Activated T-cell treated with anti-CD3 and anti-CD28 coated beads, Interleukin-2, amount 50 U/mL, for 4 hours (primary cell): ENCODE measurements around the gene KCNK15. TPM values are rescaled to one million over a fixed set of nuclear protein-coding genes. Genes with fewer than 3 reads are reported as not detected.
A peak's percentile ranks its signal among the peaks of the same experiment; 100 is the strongest.

Experiments used
- ATAC-seq, 2 donors: fragments of 200-7000 bp; cut with Tn5 transposase; one replicate each; pipeline ENCODE4 v1.10.0; 2021
- DNase-seq: peaks from one replicate; pipeline ENCODE4 v3.0.0-alpha.2; 2020
- H3K27me3 Mint-ChIP-seq: one replicate; pipeline ENCODE4 v1.8.0; 2021; ENCODE audit warnings: low read depth, mixed read lengths
- H3K36me3 Mint-ChIP-seq: one replicate; pipeline ENCODE4 v1.8.0; 2022; ENCODE audit warnings: mixed read lengths; ENCODE audit not compliant: insufficient read depth
- H3K4me1 Mint-ChIP-seq: one replicate; pipeline ENCODE4 v1.8.0; 2021; ENCODE audit warnings: low read depth, mixed read lengths
- H3K4me3 Mint-ChIP-seq: one replicate; pipeline ENCODE4 v1.8.0; 2021; ENCODE audit warnings: mild to moderate bottlenecking, moderate library complexity, mixed read lengths
- H3K9me3 Mint-ChIP-seq: one replicate; pipeline ENCODE4 v1.8.0; 2021; ENCODE audit warnings: mixed read lengths
- total RNA-seq, 3 donors: library from RNA; stranded (reverse); gene quantifications; one replicate each; pipeline ENCODE4 v1.2.1, GENCODE V29; 2021

Gene KCNK15
- total RNA-seq, 3 donors from 2014 or later: 0.96 to 1.6 (median 1.1) TPM

DNA sequence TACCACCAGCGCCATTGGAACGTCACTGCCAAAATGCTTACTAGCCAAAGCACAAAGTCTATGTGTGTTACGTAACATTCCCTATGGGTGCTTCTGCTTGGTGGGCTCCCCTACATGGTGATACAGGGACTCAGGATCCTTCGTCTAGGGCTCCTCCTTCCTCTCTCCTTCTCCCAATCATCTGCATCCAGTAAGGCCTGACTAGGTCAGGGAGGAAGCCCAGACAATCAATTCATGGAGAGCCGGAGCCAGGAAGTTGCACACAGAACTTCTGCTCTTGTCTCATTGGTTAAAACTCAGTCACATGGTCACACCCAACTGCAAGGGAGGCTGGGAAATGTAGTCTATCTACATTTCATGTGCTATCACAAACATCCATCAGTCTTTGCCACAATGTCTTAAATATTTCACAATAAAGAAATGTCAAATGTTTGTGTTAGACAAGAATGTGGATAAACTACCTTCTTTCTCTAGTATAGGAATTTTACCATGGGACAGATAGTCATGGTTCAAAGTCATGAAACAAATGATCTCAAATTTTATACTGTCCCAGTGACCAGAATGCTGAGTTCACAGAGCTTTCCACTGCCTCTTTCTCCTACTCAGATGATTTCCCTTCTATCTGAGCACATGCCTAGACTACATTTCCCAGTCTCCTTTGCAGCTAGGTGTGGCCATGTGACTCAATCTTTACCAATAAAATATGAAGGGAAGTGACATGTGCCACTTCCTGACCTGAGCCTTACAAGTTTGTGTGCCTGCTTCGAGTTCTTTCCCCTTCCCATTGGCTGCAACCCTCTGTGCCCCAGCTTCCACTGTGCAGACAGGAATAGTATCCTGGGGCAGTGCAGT is 9.3 kb upstream of the KCNK15 start:
- Mint-ChIP-seq H3K27me3 (no peaks in the 10 kb centered on the region), H3K4me3 (peak overlapping the region; percentile 41), H3K9me3 (peaks cover 3% of the 10 kb centered on the region), H3K36me3 (no peaks in the 10 kb centered on the region), H3K4me1 (peaks cover 20% of the 10 kb centered on the region)
- ATAC-seq (peak; percentile 64 to 68), DNase-seq (no peak)

DNA sequence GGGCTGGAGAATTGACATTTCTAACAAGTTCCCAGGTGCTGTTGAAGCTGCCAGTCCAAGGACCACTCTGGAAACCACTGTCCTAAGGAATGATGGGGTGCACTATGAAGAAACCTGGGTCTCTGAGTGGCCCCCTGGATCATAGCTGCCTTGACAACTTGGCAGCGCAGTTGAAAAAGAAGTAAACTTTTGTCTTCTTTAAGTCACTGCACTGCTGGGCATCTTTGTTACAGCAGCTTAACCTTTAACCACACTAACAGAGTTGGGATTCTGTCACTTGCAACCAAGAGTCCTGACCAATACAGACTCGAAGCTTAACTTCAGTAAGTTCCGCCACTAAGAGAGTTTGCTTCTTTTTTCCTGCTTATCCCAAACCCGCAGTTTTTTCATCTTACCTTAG is 8.5 kb upstream of the KCNK15 start:
- Mint-ChIP-seq H3K36me3 (no peaks in the 10 kb centered on the region), H3K4me1 (peaks cover 20% of the 10 kb centered on the region), H3K9me3 (peaks cover 3% of the 10 kb centered on the region), H3K4me3 (no peak overlapping the region), H3K27me3 (no peaks in the 10 kb centered on the region)
- DNase-seq (no peak), ATAC-seq (no peak)

GRCh38 chr20:44738813-44739477 is 6.7 kb upstream of the KCNK15 start:
- Mint-ChIP-seq H3K4me3 (no peak overlapping the region), H3K9me3 (peaks cover 3% of the 10 kb centered on the region), H3K27me3 (peaks cover 3% of the 10 kb centered on the region), H3K36me3 (no peaks in the 10 kb centered on the region), H3K4me1 (peaks cover 14% of the 10 kb centered on the region)
- ATAC-seq (peak; percentile 56 to 66), DNase-seq (no peak)

DNA sequence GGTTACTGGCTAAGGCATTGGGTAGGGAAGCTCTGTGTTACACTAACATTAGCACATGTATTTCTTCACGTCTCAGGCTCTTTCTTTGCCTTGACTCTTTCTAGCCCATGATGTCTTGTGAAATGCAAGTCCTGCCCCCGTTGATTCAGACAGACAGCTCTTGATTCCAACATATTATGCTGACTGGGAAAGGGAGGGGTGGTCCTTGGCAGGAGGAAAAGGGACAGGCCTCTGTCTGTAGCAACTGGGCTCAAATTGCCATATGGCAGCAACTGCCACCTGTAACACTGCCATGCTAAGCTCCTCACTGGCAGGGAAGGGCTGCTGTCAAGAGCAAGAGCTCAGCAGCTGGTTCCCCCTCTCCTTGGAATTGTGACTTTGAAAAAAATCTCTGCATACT is 5.7 kb upstream of the KCNK15 start:
- Mint-ChIP-seq H3K36me3 (no peaks in the 10 kb centered on the region), H3K4me3 (no peak overlapping the region), H3K4me1 (peaks cover 17% of the 10 kb centered on the region), H3K9me3 (peaks cover 3% of the 10 kb centered on the region), H3K27me3 (peaks cover 9% of the 10 kb centered on the region)
- no peak for DNase-seq
- no peak for ATAC-seq

DNA sequence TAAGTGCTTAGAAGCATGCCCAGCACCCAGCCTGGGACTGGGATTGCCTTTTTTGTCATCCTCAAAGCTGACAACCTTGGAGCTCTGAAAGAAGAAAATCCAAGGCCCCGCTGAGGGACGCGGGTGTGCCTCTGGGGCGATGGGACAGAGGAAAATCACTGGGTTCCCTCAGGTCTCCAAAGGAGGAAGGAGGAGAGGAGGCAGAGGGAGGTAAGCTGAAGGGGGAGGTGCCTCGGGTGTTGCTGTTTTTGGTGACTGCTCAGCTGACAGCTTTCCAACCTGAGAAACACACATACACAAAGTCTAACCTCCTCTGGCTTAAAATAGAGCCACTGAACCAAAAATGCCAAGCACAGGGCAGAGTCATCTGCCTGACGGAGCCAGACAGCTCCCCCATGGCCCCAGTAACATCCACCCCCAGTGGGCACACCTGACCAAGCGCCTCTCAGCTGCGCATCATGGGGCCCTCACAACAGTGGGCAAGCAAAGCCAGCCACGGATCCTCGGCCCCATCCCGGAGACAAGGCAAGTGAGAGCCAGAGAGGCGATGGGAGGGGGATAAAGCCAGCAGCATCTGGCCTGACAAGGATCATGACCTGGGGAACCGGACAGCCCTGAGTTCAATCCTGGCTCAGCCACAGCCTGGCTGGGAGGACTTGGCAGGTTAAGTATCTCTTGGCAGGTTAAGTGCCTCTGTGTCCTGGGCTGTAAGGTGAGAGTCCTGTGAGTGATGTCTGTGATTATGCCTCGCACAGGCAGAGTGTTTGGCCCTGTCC is 3.2 kb upstream of the KCNK15 start:
- Mint-ChIP-seq H3K4me3 (no peak overlapping the region), H3K9me3 (no peaks in the 10 kb centered on the region), H3K27me3 (peaks cover 20% of the 10 kb centered on the region), H3K36me3 (no peaks in the 10 kb centered on the region), H3K4me1 (peaks cover 16% of the 10 kb centered on the region)
- ATAC-seq: no peak
- no peak for DNase-seq

- no peak for ATAC-seq
- H3K27me3 Mint-ChIP-seq: peaks cover 20% of the 10 kb centered on the region
- no peaks in the 10 kb centered on the region for H3K9me3 Mint-ChIP-seq
- peaks cover 19% of the 10 kb centered on the region for H3K4me1 Mint-ChIP-seq
- H3K36me3 Mint-ChIP-seq: no peaks in the 10 kb centered on the region
- no peak for DNase-seq
- H3K4me3 Mint-ChIP-seq: no peak overlapping the region
These were observed 2.5 kb upstream of the KCNK15 start for GRCh38 chr20:44743080-44743701.

GRCh38 chr20:44743916-44744655 is 1.6 kb upstream of the KCNK15 start:
- ATAC-seq (no peak), DNase-seq (no peak)
- Mint-ChIP-seq H3K36me3 (no peaks in the 10 kb centered on the region), H3K9me3 (no peaks in the 10 kb centered on the region), H3K27me3 (peaks cover 27% of the 10 kb centered on the region), H3K4me1 (peaks cover 16% of the 10 kb centered on the region), H3K4me3 (peak overlapping the region; percentile 48)

GRCh38 chr20:44745122-44745597 is 505 bp upstream of the KCNK15 start:
- Mint-ChIP-seq H3K4me3 (peak overlapping the region; percentile 67), H3K9me3 (no peaks in the 10 kb centered on the region), H3K27me3 (peaks cover 33% of the 10 kb centered on the region), H3K36me3 (no peaks in the 10 kb centered on the region), H3K4me1 (peaks cover 16% of the 10 kb centered on the region)
- ATAC-seq (no peak), DNase-seq (no peak)

DNA sequence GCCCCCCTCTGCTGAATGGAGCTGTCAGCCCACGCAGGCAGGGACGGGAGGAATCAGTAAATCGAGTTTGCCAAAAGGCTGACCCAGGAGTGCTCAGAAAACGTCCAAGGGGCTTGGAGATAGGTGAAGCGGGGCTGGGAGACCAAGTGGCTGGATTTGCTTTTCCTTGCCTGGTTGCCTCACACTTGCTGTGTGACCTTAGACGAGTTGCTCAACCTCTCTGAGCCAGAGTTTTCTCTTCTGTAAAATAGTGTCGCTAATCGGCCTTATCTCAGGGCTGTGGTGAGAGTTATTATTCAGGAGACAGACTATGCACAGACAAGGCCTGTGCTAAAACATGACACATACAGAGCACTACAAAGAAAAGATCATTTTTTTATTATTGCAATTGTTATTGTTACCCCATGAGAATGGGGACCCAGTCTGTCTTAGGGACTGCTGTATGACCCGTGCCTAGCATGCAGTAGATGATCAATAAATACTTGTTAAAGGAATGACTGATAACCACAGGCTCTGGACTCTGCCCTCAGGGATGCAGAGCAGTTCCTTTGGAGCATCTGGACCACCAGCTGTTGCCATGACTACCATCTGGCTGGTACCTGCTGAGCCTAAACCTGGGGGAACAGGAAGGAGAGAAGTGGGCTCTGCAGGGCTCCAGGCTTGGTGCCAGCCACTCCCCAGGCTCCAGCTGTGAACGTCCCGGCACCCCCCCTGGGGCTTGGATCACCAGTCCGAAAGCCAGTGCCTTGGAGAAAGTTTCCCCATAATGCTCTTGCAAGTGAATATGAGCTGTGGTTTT is 901 bp downstream of the KCNK15 start:
- Mint-ChIP-seq H3K9me3 (no peaks in the 10 kb centered on the region), H3K4me3 (peak overlapping the region; percentile 80), H3K4me1 (peaks cover 16% of the 10 kb centered on the region), H3K27me3 (peaks cover 37% of the 10 kb centered on the region), H3K36me3 (no peaks in the 10 kb centered on the region)
- DNase-seq: no peak
- no peak for ATAC-seq

DNA sequence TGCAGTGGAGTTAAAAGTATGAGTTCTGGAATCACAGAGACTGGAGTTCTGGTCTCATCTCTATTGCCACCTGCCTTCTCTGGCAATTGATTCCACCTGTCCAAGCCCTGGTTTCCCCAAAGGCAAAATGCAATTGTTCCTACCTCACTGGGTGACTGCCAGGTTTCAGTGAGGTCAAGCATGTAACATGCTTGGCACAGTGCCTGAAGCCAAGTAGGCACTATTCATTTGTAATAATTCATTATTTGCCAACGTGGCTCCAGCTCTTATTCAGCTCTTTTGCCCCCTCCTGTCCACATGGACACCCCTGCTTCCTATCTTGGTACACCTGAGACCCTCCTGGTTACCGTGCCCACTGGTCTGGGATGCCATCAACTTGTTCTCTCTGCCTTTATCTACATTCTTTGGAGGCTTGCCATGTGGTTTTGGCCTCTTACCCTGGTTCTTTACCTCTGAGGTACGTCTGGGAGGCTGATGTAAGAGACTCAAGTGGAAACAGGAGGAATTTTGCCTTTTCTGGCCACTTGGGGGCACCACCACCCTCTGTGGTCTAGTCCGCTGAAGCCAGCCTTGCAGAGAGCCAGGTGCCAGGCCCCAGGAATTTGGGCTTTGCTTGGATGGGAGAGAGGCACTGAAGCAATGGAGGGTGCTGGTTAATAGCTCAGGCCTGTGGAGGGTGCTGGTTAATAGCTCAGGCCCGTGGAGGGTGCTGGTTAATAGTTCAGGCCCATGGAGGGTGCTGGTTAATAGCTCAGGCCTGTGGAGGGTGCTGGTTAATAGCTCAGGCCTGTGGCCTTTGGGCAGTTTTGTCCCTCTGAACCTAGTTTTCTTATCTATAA is 1.7 kb downstream of the KCNK15 start:
- peaks cover 16% of the 10 kb centered on the region for H3K4me1 Mint-ChIP-seq
- peak overlapping the region; percentile 80 for H3K4me3 Mint-ChIP-seq
- peaks cover 38% of the 10 kb centered on the region for H3K27me3 Mint-ChIP-seq

GRCh38 chr20:44748005-44748370 is 2.3 kb downstream of the KCNK15 start:
- ATAC-seq: no peak
- H3K9me3 Mint-ChIP-seq: no peaks in the 10 kb centered on the region
- DNase-seq: no peak
- H3K4me3 Mint-ChIP-seq: peak overlapping the region; percentile 76
- H3K27me3 Mint-ChIP-seq: peaks cover 38% of the 10 kb centered on the region
- H3K4me1 Mint-ChIP-seq: peaks cover 16% of the 10 kb centered on the region
- no peaks in the 10 kb centered on the region for H3K36me3 Mint-ChIP-seq

More for the DNA sequence above, 1.7 kb downstream of the KCNK15 start:
- DNase-seq (peak; percentile 53), ATAC-seq (peak in 1 of 2 donors; percentile 63)
- Mint-ChIP-seq H3K36me3 (no peaks in the 10 kb centered on the region), H3K9me3 (no peaks in the 10 kb centered on the region)

DNA sequence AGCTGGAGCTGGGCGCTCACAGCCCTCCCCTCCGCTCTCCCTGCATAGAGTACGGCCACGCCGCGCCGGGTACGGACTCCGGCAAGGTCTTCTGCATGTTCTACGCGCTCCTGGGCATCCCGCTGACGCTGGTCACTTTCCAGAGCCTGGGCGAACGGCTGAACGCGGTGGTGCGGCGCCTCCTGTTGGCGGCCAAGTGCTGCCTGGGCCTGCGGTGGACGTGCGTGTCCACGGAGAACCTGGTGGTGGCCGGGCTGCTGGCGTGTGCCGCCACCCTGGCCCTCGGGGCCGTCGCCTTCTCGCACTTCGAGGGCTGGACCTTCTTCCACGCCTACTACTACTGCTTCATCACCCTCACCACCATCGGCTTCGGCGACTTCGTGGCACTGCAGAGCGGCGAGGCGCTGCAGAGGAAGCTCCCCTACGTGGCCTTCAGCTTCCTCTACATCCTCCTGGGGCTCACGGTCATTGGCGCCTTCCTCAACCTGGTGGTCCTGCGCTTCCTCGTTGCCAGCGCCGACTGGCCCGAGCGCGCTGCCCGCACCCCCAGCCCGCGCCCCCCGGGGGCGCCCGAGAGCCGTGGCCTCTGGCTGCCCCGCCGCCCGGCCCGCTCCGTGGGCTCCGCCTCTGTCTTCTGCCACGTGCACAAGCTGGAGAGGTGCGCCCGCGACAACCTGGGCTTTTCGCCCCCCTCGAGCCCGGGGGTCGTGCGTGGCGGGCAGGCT is 4.6 kb downstream of the KCNK15 start:
- ATAC-seq (no peak), DNase-seq (no peak)
- Mint-ChIP-seq H3K36me3 (no peaks in the 10 kb centered on the region), H3K4me3 (no peak overlapping the region), H3K9me3 (no peaks in the 10 kb centered on the region), H3K27me3 (peaks cover 29% of the 10 kb centered on the region), H3K4me1 (peaks cover 10% of the 10 kb centered on the region)
